Chondrocyte (in vitro differentiated cells): ENCODE results near the gene ATXN7. TPM values are rescaled to one million over a fixed set of nuclear protein-coding genes. Genes with fewer than 3 reads are reported as not detected.
A peak's percentile ranks its signal among the peaks of the same experiment; 100 is the strongest.

Experiments used
- DNase-seq: peaks from one replicate; pipeline ENCODE4 v3.0.0; 2021; ENCODE audit warnings: mixed read lengths, low spot score
- H3K27ac Mint-ChIP-seq: one replicate; pipeline ENCODE4 v1.8.0; 2021; ENCODE audit warnings: mild to moderate bottlenecking, moderate library complexity, mixed read lengths; ENCODE audit not compliant: unreplicated experiment
- H3K27me3 Mint-ChIP-seq: 2 replicates; pipeline ENCODE4 v1.8.0; 2021; ENCODE audit warnings: low read depth, mixed read lengths
- H3K36me3 Mint-ChIP-seq: 2 replicates; pipeline ENCODE4 v1.8.0; 2021; ENCODE audit warnings: low read depth, mixed read lengths
- H3K4me1 Mint-ChIP-seq: 2 replicates; pipeline ENCODE4 v1.8.0; 2021; ENCODE audit warnings: low read depth, mild to moderate bottlenecking, mixed read lengths
- H3K4me3 Mint-ChIP-seq: one replicate; pipeline ENCODE4 v1.8.0; 2021; ENCODE audit warnings: mild to moderate bottlenecking, moderate library complexity, mixed read lengths; ENCODE audit not compliant: unreplicated experiment
- H3K9me3 Mint-ChIP-seq: 2 replicates; pipeline ENCODE4 v1.8.0; 2021; ENCODE audit warnings: low read depth, mixed read lengths
- CTCF ChIP-seq: fragments of 200-600 bp; sonication (generic); IDR thresholded peaks from 2 replicates; pipeline ENCODE4 v1.5.0; 2021; ENCODE audit warnings: antibody characterized with exemption, mild to moderate bottlenecking, moderate library complexity
- total RNA-seq: library from RNA; stranded (reverse); gene quantifications from 3 replicates; pipeline ENCODE4 v1.2.1, GENCODE V29; 2021

Gene ATXN7
- total RNA-seq, 1 donor from 2014 or later = 19.1 TPM

DNA sequence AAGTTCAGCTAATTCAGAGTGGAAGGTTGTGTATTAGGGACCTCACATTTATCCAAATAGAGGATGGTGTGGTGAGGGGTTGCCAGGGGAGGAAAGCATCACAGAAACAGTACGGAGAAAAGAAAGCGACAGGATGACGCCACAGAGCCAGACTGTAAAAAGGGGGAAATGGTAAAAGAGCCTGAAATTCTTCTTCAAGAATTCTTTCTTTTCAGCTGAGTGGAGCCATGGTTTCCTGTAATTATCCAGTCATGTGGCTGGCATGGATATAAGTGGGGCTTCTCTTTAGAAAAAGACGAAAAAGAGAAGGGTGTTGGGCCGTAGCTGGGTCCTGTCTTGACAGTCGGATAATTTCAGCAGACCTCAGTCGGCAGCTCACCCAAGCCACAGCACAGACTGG is 184.1 kb downstream of the ATXN7 start:
- peak overlapping the region; percentile 66 for H3K27ac Mint-ChIP-seq

GRCh38 chr3:64048631-64049061 is 185.0 kb downstream of the ATXN7 start:
- H3K27me3 Mint-ChIP-seq = no peaks in the 10 kb centered on the region
- peaks cover 16% of the 10 kb centered on the region for H3K4me1 Mint-ChIP-seq
- no peak overlapping the region for H3K4me3 Mint-ChIP-seq
- no peak overlapping the region for H3K27ac Mint-ChIP-seq
- DNase-seq = no peak
- TF ChIP-seq CTCF = no peak
- H3K9me3 Mint-ChIP-seq = no peaks in the 10 kb centered on the region
- H3K36me3 Mint-ChIP-seq = peaks cover 3% of the 10 kb centered on the region

More for the DNA sequence above, 184.1 kb downstream of the ATXN7 start:
- DNase-seq = no peak
- Mint-ChIP-seq H3K4me3 (peak overlapping the region; percentile 15), H3K4me1 (peaks cover 16% of the 10 kb centered on the region), H3K36me3 (peaks cover 3% of the 10 kb centered on the region), H3K9me3 (no peaks in the 10 kb centered on the region), H3K27me3 (no peaks in the 10 kb centered on the region)
- TF ChIP-seq CTCF = no peak

DNA sequence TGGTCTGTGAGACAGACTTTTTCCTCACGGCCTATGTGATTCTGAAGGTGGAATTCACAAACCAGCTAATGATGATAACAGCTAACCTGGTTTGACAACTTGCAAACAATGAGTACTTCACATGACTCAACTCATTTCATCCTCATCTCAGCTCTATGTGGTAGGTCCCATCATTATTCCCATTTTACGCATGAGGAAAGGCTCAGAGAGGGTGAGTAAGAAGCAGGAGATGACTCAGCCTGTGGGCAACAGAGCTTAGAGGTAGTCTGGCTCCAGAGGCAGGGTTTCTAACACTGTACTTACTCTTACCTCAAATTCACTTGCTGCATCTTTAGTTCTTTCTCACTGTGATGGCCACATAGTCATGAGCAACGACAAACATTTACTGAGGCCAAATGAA is 185.5 kb downstream of the ATXN7 start:
- no peak overlapping the region for H3K4me3 Mint-ChIP-seq
- H3K27ac Mint-ChIP-seq = no peak overlapping the region
- H3K4me1 Mint-ChIP-seq = peaks cover 16% of the 10 kb centered on the region
- no peak for TF ChIP-seq CTCF
- H3K36me3 Mint-ChIP-seq = peaks cover 3% of the 10 kb centered on the region
- no peaks in the 10 kb centered on the region for H3K27me3 Mint-ChIP-seq
- no peak for DNase-seq
- no peaks in the 10 kb centered on the region for H3K9me3 Mint-ChIP-seq

DNA sequence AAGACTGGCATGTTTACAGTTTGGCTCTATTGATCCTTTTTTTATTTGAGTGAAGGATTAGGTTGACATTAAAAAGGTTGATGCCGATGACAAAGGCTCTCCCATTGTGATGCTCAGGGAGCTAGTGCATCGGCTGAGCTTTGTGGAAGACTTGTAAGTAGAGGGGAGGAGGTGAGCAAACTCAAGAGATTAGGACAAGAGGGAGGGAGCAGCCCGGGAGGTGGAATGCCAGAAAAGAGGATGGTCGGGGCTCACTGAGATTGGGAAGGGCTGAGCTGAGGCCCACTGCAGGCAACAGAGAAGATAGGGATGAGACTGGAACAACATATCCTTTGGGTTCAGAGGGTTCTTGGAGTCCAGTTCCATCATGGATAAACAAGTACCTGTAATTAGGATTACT is 186.2 kb downstream of the ATXN7 start:
- Mint-ChIP-seq H3K27me3 (no peaks in the 10 kb centered on the region), H3K36me3 (peaks cover 3% of the 10 kb centered on the region), H3K27ac (no peak overlapping the region), H3K9me3 (no peaks in the 10 kb centered on the region), H3K4me1 (peaks cover 16% of the 10 kb centered on the region), H3K4me3 (no peak overlapping the region)
- no peak for TF ChIP-seq CTCF
- DNase-seq = no peak

Other genes with a start within 250 kb of the ATXN7 start
- gene SNTN, start 211.2 kb upstream of the ATXN7 start, total RNA-seq = not detected in 3 replicates
- not detected in 3 replicates for gene C3orf49, start 44.6 kb upstream of the ATXN7 start, total RNA-seq
- 43.0 to 55.7 TPM (median 48.9 TPM) in 3 replicates for gene THOC7, start 62 bp upstream of the ATXN7 start, total RNA-seq
- gene SCAANT1, start 48.5 kb downstream of the ATXN7 start, total RNA-seq = not detected in 3 replicates
- gene PSMD6, start 159.6 kb downstream of the ATXN7 start, total RNA-seq = 64.2 to 86.4 TPM (median 65.0 TPM) in 3 replicates